Activated T-cell treated with anti-CD3 and anti-CD28 coated beads for 1 hour (primary cell): Measurements from ENCODE around the gene TK2.
"Not testable (repeated sequence)": the region's sequence is repeated elsewhere in the genome, so short reads cannot be mapped to it uniquely, and the experiment has no call there.

ENCODE experiments used
- DNase-seq: peaks from one replicate; pipeline ENCODE4 v3.0.0-alpha.2; 2020; ENCODE audit warnings: low read depth

TK2 gene

DNA sequence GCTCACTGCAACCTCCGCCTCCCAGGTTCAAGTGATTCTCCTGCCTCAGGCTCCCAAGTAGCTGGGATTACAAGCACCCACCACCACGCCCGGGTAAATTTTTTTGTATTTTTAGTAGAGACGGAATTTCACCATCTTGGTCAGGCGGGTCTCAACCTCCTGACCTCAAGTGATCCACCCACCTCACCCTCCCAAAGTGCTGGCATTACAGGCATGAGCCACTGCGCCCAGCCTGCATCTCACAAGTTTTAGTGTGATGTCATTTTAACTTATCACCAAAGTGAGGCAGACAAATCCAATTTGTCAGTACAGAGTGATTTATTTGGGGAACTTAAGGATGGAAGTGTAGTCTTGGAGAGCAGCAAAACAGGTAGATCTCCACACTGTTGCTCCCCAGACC lies 83.3 kb downstream of the TK2 start:
- DNase-seq, result not testable (repeated sequence)

DNA sequence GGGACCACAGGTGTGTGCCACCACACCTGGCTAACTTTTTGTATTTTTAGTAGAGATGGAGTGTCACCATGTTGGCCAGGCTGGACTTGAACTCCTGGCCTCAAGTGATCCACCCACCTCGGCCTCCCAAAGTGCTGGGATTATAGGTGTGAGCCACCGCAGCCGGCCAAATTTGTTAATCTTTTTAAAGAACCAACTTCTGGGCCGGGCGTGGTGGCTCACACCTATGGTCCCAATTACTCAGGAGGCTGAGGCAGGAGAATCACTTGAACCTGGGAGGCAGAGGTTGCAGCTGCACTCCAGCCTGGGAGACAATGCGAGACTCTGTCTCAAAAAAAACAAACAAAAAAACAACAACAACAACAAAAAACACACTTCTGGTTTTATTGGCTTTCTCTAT lies 84.0 kb downstream of the TK2 start:
- DNase-seq, result not testable (repeated sequence)

DNA sequence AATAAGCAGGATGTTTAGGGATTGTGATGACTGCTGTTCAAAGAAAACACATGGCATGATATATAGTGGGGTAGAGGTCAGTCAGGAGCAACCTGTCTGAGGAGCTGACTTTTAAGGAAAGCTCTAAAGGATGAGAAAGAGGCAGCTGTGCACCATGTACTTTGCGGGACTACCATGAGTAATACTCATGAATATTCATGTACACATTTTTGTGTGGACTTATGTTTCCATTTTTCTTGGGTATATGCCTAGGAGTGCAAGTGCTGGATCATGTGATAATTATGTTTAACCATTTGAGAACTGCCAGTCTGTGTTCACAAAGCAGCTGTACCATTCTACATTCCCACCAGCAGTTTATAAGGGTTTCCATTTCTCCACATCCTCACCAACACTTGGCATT lies 87.0 kb downstream of the TK2 start:
- no peak for DNase-seq

DNA sequence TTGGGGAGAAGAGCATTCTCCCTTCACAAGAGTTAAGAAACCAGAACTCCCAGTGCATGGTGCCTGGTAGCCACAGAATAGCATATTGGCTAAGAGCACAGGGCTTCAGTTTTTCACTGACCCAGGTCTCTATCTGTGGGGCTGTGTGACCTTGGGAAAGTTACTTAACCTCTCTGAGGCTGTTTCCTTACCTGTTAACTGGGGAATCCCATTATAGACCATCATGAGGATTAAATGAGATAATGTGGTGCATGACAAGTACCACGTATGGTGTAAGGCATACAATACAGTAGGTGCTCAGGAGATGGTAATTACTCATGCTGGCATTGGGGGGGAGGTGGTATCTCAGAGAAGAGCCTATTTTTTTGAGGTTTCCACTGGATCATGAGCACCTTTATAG lies 89.2 kb downstream of the TK2 start:
- DNase-seq, result no peak

DNA sequence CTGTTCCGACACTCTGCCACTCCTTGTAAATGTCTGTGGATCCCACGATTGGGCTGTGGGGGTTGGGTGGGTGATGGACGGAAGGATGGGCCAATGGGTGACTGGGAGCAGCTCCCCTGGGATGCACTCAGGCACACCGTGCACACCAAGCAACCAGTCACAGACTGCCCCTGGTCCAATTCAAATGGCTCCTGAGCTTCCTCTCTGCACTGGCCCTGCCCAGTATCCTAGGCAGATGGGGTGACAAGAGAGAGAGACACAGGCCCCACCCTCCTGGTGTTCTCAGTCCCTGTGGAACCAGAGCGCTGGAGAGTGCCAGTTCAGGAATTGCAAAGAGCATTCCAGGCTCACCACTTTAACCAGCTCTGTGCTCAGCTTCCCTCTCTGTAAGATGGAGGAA lies 90.0 kb downstream of the TK2 start:
- DNase-seq, result no peak

DNA sequence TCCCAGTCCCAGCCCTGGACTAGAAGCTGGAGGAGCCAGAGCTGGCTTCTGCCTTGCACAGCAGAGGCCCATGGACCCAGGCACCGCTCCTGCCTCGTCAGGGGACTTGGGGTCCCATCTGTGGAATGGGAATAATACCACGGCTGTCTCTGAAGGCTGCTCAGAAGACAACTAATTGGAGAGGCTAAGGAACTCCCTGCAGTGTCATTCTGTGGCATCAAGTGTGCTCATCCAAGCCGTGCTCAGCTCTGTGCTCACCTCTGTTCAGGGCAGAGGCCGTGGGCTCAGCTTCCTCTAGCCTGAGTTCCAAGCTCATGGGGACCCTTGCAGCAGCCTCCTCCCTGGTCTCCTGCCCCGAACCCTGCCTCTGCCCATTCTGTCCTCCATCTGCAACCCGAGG lies 91.1 kb downstream of the TK2 start:
- DNase-seq, result no peak

DNA sequence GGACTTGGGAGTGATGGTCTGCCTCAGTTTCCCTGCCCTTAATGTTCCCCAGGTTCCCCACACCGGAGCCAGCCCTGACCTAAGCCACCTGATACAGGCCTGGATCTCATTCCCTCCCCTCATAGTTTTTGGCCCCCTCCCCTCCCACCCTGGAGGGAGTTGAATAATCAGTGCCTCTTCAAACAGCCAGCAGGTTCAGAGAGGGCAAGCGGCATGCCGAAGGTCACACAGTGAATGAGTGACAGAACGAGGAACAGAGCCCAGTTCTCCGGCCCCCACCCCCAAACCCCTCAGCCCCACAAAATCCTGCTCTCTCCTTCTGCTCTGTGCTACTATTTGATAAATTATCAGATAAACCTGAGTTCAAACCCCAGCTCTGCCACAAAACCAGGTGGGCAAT lies 91.6 kb downstream of the TK2 start:
- DNase-seq, result no peak
